KMS-11 (cell line): ENCODE measurements around the gene CBLB.

ENCODE experiments used
- H2AFZ ChIP-seq: fragments of 200-600 bp; sonication (generic); 2 replicates; pipeline ENCODE4 v1.6.1; 2016; ENCODE audit warnings: antibody characterized with exemption, mixed run types, low read depth
- H3K27ac ChIP-seq: fragments of 200-600 bp; sonication (generic); 2 replicates; pipeline ENCODE4 v1.6.1; 2016; ENCODE audit warnings: mild to moderate bottlenecking, mixed run types
- H3K27me3 ChIP-seq: fragments of 200-600 bp; sonication (generic); 2 replicates; pipeline ENCODE4 v1.6.1; 2017; ENCODE audit warnings: mild to moderate bottlenecking, low read depth, mixed run types, moderate library complexity; ENCODE audit not compliant: insufficient read depth
- H3K36me3 ChIP-seq: fragments of 200-600 bp; sonication (generic); 2 replicates; pipeline ENCODE4 v1.6.1; 2017; ENCODE audit warnings: mild to moderate bottlenecking, mixed run types; ENCODE audit not compliant: insufficient read depth
- H3K4me1 ChIP-seq: fragments of 200-600 bp; sonication (generic); 2 replicates; pipeline ENCODE4 v1.6.1; 2016; ENCODE audit warnings: mild to moderate bottlenecking, low read depth, mixed run types; ENCODE audit not compliant: poor library complexity, severe bottlenecking
- H3K4me2 ChIP-seq: fragments of 200-600 bp; sonication (generic); 2 replicates; pipeline ENCODE4 v1.7.0; 2016; ENCODE audit warnings: mild to moderate bottlenecking, mixed run types
- H3K4me3 ChIP-seq: fragments of 200-600 bp; sonication (generic); IDR thresholded peaks from 2 replicates; pipeline ENCODE4 v1.6.1; 2017; ENCODE audit warnings: low read depth, low read length, mixed read lengths; ENCODE audit not compliant: insufficient read depth
- H3K79me2 ChIP-seq: fragments of 200-600 bp; sonication (generic); 2 replicates; pipeline ENCODE4 v1.6.1; 2016; ENCODE audit warnings: low read depth, mixed run types; ENCODE audit not compliant: insufficient read depth
- H3K9ac ChIP-seq: fragments of 200-600 bp; sonication (generic); 2 replicates; pipeline ENCODE4 v1.6.1; 2016; ENCODE audit warnings: mild to moderate bottlenecking, mixed run types
- H4K20me1 ChIP-seq: fragments of 200-600 bp; sonication (generic); 2 replicates; pipeline ENCODE4 v1.6.1; 2016; ENCODE audit warnings: mild to moderate bottlenecking, mixed run types; ENCODE audit not compliant: insufficient read depth
- TF ChIP-seq, protein P1 (sequence below): fragments of 200-600 bp; sonication (generic); conservative IDR thresholded peaks from 2 replicates; pipeline ENCODE4 v1.6.1; 2017; ENCODE audit warnings: low read depth, mild to moderate bottlenecking, antibody characterized with exemption, low read length, moderate library complexity, mixed read lengths

Gene CBLB

DNA sequence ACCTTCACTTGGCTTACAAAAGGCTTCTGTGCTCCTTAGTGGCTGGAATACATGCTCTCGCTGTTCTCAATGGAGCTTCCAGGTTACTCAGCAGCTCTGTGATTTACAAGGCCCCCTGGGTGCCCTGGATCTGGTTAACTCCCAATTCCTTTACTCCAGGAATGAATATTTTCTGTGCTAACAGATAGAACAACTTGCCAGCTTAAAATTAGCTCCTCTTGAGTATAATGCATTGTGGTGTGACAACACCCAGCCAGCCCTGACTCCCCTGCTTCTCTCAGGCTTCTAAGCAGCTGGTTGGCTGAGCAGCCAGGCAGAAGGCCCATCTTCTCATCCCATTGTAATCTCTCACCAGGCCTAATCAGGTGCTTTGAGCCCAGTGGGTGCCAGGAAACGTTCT, 255.7 kb downstream of the CBLB start:
- no peaks in the 10 kb centered on the region for H3K27me3 ChIP-seq
- no peak overlapping the region for H3K4me2 ChIP-seq
- no peaks in the 10 kb centered on the region for H3K4me1 ChIP-seq
- H2AFZ ChIP-seq, result no peak overlapping the region
- no peak overlapping the region for H3K9ac ChIP-seq
- TF ChIP-seq, protein P1, sequence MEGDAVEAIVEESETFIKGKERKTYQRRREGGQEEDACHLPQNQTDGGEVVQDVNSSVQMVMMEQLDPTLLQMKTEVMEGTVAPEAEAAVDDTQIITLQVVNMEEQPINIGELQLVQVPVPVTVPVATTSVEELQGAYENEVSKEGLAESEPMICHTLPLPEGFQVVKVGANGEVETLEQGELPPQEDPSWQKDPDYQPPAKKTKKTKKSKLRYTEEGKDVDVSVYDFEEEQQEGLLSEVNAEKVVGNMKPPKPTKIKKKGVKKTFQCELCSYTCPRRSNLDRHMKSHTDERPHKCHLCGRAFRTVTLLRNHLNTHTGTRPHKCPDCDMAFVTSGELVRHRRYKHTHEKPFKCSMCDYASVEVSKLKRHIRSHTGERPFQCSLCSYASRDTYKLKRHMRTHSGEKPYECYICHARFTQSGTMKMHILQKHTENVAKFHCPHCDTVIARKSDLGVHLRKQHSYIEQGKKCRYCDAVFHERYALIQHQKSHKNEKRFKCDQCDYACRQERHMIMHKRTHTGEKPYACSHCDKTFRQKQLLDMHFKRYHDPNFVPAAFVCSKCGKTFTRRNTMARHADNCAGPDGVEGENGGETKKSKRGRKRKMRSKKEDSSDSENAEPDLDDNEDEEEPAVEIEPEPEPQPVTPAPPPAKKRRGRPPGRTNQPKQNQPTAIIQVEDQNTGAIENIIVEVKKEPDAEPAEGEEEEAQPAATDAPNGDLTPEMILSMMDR, result no peak
- H3K36me3 ChIP-seq, result no peaks in the 10 kb centered on the region
- H3K79me2 ChIP-seq, result no peaks in the 10 kb centered on the region
- H4K20me1 ChIP-seq, result no peaks in the 10 kb centered on the region
- no peak overlapping the region for H3K4me3 ChIP-seq
- no peak overlapping the region for H3K27ac ChIP-seq

DNA sequence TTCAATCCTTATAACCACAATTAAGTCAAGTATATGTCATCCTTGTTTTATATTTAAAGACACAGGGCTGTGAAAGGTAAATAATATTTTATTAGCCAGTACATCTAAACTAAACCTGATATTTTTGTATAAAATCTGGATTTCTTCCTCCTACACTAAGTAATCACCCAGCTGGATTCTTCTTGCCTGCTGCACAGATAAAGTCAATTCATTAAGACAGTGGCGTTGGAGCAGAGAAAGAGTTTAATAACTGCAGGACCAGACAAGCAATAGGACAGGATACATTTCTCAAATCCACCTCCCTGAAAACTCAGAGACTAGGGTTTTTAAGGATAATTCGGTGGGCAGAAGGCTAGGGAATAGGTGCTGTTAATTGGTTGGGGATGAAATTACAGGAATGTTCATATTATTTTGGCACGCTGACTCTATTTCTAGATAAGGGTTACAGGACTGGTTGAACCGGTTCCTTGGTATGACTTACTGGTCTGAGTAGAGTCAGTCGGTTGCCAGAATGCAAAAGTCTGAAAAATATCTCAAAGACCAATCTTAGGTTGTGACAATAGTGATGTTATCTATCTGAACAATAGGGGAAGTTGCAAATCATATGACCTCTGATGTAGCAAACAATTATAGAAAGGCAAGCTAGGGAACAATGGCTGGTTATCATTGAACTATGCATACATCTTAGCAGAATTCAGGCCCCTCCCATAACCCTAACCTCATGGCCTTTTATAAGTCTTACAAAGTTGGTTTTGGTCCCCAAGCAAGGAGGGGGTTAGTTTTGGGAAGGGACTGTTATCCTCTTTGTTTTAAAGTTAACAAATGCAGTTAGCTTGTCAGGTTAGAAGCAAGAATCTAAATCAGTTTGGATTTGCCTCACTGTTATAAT, 257.3 kb downstream of the CBLB start:
- TF ChIP-seq, protein P1, result no peak
- Histone ChIP-seq H3K9ac (no peak overlapping the region), H3K36me3 (no peaks in the 10 kb centered on the region), H3K4me3 (no peak overlapping the region), H3K27me3 (no peaks in the 10 kb centered on the region), H2AFZ (no peak overlapping the region), H3K4me2 (no peak overlapping the region), H3K79me2 (no peaks in the 10 kb centered on the region), H3K27ac (no peak overlapping the region), H4K20me1 (no peaks in the 10 kb centered on the region), H3K4me1 (no peaks in the 10 kb centered on the region)

GRCh38 chr3:105610473-105610872, 258.3 kb downstream of the CBLB start:
- no peaks in the 10 kb centered on the region for H3K36me3 ChIP-seq
- TF ChIP-seq, protein P1, result no peak
- H4K20me1 ChIP-seq, result no peaks in the 10 kb centered on the region
- H3K9ac ChIP-seq, result no peak overlapping the region
- no peaks in the 10 kb centered on the region for H3K27me3 ChIP-seq
- H3K4me3 ChIP-seq, result no peak overlapping the region
- H3K79me2 ChIP-seq, result no peaks in the 10 kb centered on the region
- no peaks in the 10 kb centered on the region for H3K4me1 ChIP-seq
- H3K27ac ChIP-seq, result no peak overlapping the region
- no peak overlapping the region for H2AFZ ChIP-seq
- H3K4me2 ChIP-seq, result no peak overlapping the region

- no peak overlapping the region for H3K4me3 ChIP-seq
- H3K79me2 ChIP-seq, result no peaks in the 10 kb centered on the region
- H2AFZ ChIP-seq, result no peak overlapping the region
- TF ChIP-seq, protein P1, result no peak
- H3K36me3 ChIP-seq, result no peaks in the 10 kb centered on the region
- no peaks in the 10 kb centered on the region for H3K27me3 ChIP-seq
- H3K9ac ChIP-seq, result no peak overlapping the region
- no peak overlapping the region for H3K27ac ChIP-seq
- H3K4me2 ChIP-seq, result no peak overlapping the region
- H4K20me1 ChIP-seq, result no peaks in the 10 kb centered on the region
- no peaks in the 10 kb centered on the region for H3K4me1 ChIP-seq
Observed at GRCh38 chr3:105608623-105609022, 260.2 kb downstream of the CBLB start.
